ENCODE measurements around the gene KRT85.

DNA sequence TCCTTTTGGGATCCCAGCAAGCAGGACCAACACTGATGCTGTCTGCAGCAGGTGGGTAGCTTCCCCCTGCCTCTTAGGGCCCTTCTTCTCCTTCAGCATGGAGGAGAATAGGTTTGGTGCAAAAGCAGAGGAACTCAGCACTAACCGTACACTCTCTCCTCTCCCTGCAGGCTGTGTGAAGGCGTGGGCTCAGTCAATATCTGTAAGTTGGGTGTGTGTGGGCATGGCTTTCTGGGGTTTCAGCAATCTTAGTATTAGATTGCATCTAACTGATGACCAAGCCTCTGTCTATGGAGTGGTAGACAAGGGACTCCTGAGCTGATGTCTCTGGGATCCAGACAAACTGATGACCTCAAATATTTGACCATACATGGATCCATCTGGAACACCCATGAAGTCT lies 14.3 kb downstream of the KRT85 start:
- TF ChIP-seq, protein P1, sequence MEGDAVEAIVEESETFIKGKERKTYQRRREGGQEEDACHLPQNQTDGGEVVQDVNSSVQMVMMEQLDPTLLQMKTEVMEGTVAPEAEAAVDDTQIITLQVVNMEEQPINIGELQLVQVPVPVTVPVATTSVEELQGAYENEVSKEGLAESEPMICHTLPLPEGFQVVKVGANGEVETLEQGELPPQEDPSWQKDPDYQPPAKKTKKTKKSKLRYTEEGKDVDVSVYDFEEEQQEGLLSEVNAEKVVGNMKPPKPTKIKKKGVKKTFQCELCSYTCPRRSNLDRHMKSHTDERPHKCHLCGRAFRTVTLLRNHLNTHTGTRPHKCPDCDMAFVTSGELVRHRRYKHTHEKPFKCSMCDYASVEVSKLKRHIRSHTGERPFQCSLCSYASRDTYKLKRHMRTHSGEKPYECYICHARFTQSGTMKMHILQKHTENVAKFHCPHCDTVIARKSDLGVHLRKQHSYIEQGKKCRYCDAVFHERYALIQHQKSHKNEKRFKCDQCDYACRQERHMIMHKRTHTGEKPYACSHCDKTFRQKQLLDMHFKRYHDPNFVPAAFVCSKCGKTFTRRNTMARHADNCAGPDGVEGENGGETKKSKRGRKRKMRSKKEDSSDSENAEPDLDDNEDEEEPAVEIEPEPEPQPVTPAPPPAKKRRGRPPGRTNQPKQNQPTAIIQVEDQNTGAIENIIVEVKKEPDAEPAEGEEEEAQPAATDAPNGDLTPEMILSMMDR (IDR thresholded peaks at IDR 0.05): no peak
- no peak for TF ChIP-seq POLR2A (IDR thresholded peaks at IDR 0.05)
